ENCODE results near the gene SLC26A1. TPM values are rescaled to one million over a fixed set of nuclear protein-coding genes. Genes with fewer than 3 reads are reported as not detected.
"Not testable (repeated sequence)": the region's sequence is repeated elsewhere in the genome, so short reads cannot be mapped to it uniquely, and the experiment has no call there.

SLC26A1 gene
- total RNA-seq, 4 donors from 2014 or later: 1.7 to 4.1 (median 2.8) TPM

DNA sequence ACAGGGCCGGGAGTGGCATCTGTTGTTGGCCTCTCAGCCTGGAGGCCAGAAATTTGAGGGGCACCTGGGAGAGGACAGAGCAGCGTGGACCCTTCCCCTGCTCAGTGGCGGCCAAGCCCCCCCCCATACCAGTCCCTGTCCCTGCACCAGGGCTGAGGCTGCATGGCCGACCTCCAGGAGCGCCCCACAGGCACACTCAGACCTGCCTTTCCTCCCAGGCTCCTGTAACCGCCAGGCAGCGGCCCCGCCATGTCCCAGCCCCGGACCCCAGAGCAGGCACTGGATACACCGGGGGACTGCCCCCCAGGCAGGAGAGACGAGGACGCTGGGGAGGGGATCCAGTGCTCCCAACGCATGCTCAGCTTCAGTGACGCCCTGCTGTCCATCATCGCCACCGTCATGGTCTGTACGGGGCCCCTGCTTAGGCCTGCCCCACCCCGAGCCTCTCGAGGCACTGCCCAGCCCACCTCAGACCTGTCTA, 45.7 kb downstream of the SLC26A1 start:
- Histone ChIP-seq H3K27ac (no peak overlapping the region), H3K9me3 (no peaks in the 10 kb centered on the region), H3K4me1 (no peaks in the 10 kb centered on the region), H3K4me3 (no peak overlapping the region), H3K36me3 (no peaks in the 10 kb centered on the region), H3K27me3 (no peaks in the 10 kb centered on the region)
- intact Hi-C loops (cut with DNase I; ENCODE audit: low total_unique reads): no loop called here
- WGBS, 2 donors (ENCODE audit: low coverage in 1 of 2): 85% methylated on average over 17 of the region's 19 CpGs; no CpG with 5 or more reads in 1 of the 2 donors
- DNase-seq: no peak
- in situ Hi-C loops (cut with MboI; ENCODE audit: low pct_ligation_motif_present in 1 of 4, low pct_unique_long_range_greater_than_20kb in 1 of 4, low sequenced_read_pairs in 3 of 4): no loop called here
- no peak for TF ChIP-seq EP300 (IDR thresholded peaks at IDR 0.05; ENCODE audit: low read depth)
- no peak for TF ChIP-seq POLR2AphosphoS5 (IDR thresholded peaks at IDR 0.05)
- no peak for TF ChIP-seq POLR2A (IDR thresholded peaks at IDR 0.05)
- TF ChIP-seq, protein P1, sequence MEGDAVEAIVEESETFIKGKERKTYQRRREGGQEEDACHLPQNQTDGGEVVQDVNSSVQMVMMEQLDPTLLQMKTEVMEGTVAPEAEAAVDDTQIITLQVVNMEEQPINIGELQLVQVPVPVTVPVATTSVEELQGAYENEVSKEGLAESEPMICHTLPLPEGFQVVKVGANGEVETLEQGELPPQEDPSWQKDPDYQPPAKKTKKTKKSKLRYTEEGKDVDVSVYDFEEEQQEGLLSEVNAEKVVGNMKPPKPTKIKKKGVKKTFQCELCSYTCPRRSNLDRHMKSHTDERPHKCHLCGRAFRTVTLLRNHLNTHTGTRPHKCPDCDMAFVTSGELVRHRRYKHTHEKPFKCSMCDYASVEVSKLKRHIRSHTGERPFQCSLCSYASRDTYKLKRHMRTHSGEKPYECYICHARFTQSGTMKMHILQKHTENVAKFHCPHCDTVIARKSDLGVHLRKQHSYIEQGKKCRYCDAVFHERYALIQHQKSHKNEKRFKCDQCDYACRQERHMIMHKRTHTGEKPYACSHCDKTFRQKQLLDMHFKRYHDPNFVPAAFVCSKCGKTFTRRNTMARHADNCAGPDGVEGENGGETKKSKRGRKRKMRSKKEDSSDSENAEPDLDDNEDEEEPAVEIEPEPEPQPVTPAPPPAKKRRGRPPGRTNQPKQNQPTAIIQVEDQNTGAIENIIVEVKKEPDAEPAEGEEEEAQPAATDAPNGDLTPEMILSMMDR (IDR thresholded peaks at IDR 0.05): no peak

DNA sequence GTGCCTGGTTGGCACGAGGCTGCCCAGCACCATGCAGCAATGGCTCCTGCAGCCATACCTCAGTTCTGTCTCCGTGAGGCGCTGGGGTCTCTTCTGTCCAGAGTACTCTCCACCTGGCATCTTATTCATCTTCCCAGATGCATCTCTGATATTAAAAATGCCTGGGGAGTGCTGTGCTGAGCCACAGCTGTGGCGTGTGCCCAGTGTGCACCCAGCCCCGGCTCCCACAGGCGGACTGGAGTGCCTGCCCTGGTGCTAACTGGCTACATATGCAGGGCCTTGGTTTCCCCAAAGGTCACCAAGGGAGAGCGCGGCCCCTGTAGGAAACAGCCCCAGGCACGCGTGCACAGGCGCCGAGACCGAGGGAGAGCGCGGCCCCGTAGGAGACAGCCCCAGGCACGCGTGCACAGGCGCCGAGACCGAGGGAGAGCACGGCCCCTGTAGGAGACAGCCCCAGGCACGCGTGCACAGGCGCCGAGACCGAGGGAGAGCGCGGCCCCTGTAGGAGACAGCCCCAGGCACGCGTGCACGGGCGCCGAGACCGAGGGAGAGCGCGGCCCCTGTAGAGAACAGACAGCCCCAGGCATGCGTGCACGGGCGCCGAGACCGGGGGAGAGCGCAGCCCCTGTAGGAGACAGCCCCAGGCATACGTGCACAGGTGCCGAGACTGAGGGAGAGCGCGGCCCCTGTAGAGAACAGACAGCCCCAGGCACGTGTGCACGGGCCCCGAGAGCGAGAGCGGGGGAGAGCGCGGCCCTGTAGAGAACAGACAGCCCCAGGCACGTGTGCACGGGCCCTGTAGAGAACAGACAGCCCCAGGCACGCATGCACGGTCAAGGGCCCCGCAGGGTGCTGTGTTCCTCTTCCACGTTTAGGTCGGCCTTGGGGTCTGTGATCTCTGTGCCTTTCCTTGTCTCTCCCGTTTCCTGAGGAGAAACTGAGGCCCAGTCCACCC, 46.4 kb downstream of the SLC26A1 start:
- TF ChIP-seq, protein P1 (IDR thresholded peaks at IDR 0.05): no peak
- no peak for TF ChIP-seq POLR2A (IDR thresholded peaks at IDR 0.05)
- no peak for TF ChIP-seq EP300 (IDR thresholded peaks at IDR 0.05; ENCODE audit: low read depth)
- TF ChIP-seq POLR2AphosphoS5 (IDR thresholded peaks at IDR 0.05): no peak
- Histone ChIP-seq H3K4me3 (no peak overlapping the region), H3K4me1 (no peaks in the 10 kb centered on the region), H3K27ac (no peak overlapping the region), H3K27me3 (no peaks in the 10 kb centered on the region), H3K9me3 (no peaks in the 10 kb centered on the region), H3K36me3 (no peaks in the 10 kb centered on the region)
- 91% methylated on average over 62 of the region's 62 CpGs; no CpG with 5 or more reads in 1 of the 2 donors for WGBS, 2 donors (ENCODE audit: low coverage in 1 of 2)
- in situ Hi-C loops (cut with MboI; ENCODE audit: low pct_ligation_motif_present in 1 of 4, low pct_unique_long_range_greater_than_20kb in 1 of 4, low sequenced_read_pairs in 3 of 4): no loop called here
- no peak for DNase-seq
- intact Hi-C loops (cut with DNase I; ENCODE audit: low total_unique reads): no loop called here

GRCh38 chr4:946103-946450, 47.1 kb downstream of the SLC26A1 start:
- no peaks in the 10 kb centered on the region for H3K4me1 ChIP-seq
- DNase-seq: no peak
- in situ Hi-C loops (cut with MboI; ENCODE audit: low pct_ligation_motif_present in 1 of 4, low pct_unique_long_range_greater_than_20kb in 1 of 4, low sequenced_read_pairs in 3 of 4): no loop called here
- no peaks in the 10 kb centered on the region for H3K27me3 ChIP-seq
- no peaks in the 10 kb centered on the region for H3K9me3 ChIP-seq
- no peak overlapping the region for H3K4me3 ChIP-seq
- no peak overlapping the region for H3K27ac ChIP-seq
- intact Hi-C loops (cut with DNase I; ENCODE audit: low total_unique reads): no loop called here
- TF ChIP-seq POLR2A (IDR thresholded peaks at IDR 0.05): no peak
- TF ChIP-seq EP300 (IDR thresholded peaks at IDR 0.05; ENCODE audit: low read depth): no peak
- no peak for TF ChIP-seq POLR2AphosphoS5 (IDR thresholded peaks at IDR 0.05)
- TF ChIP-seq, protein P1 (IDR thresholded peaks at IDR 0.05): no peak
- WGBS, 2 donors (ENCODE audit: low coverage in 1 of 2): 81 to 82% methylated on average over 3 to 9 of the region's 9 CpGs
- H3K36me3 ChIP-seq: no peaks in the 10 kb centered on the region

- no peaks in the 10 kb centered on the region for H3K4me1 ChIP-seq
- TF ChIP-seq, protein P1 (IDR thresholded peaks at IDR 0.05): no peak
- TF ChIP-seq POLR2A (IDR thresholded peaks at IDR 0.05) (no peak), EP300 (IDR thresholded peaks at IDR 0.05; ENCODE audit: low read depth) (no peak), POLR2AphosphoS5 (IDR thresholded peaks at IDR 0.05) (no peak)
- H3K27ac ChIP-seq: no peak overlapping the region
- H3K9me3 ChIP-seq: no peaks in the 10 kb centered on the region
- intact Hi-C loops (cut with DNase I; ENCODE audit: low total_unique reads): no loop called here
- no peak for DNase-seq
- 79% methylated on average over 28 of the region's 28 CpGs; no CpG with 5 or more reads in 1 of the 2 donors for WGBS, 2 donors (ENCODE audit: low coverage in 1 of 2)
- no peaks in the 10 kb centered on the region for H3K36me3 ChIP-seq
- in situ Hi-C loops (cut with MboI; ENCODE audit: low pct_ligation_motif_present in 1 of 4, low pct_unique_long_range_greater_than_20kb in 1 of 4, low sequenced_read_pairs in 3 of 4): no loop called here
- H3K4me3 ChIP-seq: no peak overlapping the region
- no peaks in the 10 kb centered on the region for H3K27me3 ChIP-seq
Observed at GRCh38 chr4:945274-946102, 47.7 kb downstream of the SLC26A1 start.

- H3K36me3 ChIP-seq; H3K27me3 ChIP-seq; DNase-seq; H3K4me1 ChIP-seq; H3K4me3 ChIP-seq; in situ Hi-C loops (cut with MboI; ENCODE audit: low pct_ligation_motif_present in 1 of 4, low pct_unique_long_range_greater_than_20kb in 1 of 4, low sequenced_read_pairs in 3 of 4); H3K9me3 ChIP-seq; intact Hi-C loops (cut with DNase I; ENCODE audit: low total_unique reads); H3K27ac ChIP-seq: not testable (repeated sequence)
- 88 to 100% methylated on average over 1 to 4 of the region's 4 CpGs for WGBS, 2 donors (ENCODE audit: low coverage in 1 of 2)
Observed at GRCh38 chr4:939508-939907, 53.7 kb downstream of the SLC26A1 start.

Measured in transverse colon (tissue), 4 donors.